SK-N-SH (cell line): ENCODE measurements around the gene STARD7. TPM values are rescaled to one million over a fixed set of nuclear protein-coding genes. Genes with fewer than 3 reads are reported as not detected.

ENCODE experiments used
- CTCF ChIA-PET: fragments of 300-600, 350-600 bp; formaldehyde crosslinking; extraction: SDS; loops from one replicate; lab custom pipeline; 2021; lab: Yijun Ruan, JAX
- POLR2A ChIA-PET: fragments of 350-600 bp; sonication (Branson Sonifier 250); formaldehyde crosslinking; extraction: SDS; loops from one replicate; lab custom pipeline; 2020; ENCODE audit warnings: antibody characterized with exemption, inconsistent platforms; lab: Yijun Ruan, JAX
- DNase-seq: peaks from one replicate; pipeline ENCODE4 v3.0.0; 2012
- H2AFZ ChIP-seq: fragments of 200-600 bp; sonication (generic); 2 replicates; pipeline ENCODE4 v1.8.1; 2016; ENCODE audit warnings: antibody characterized with exemption, mild to moderate bottlenecking, low read depth
- H3F3A ChIP-seq: fragments of 200-600 bp; sonication (generic); replicated peaks from 2 replicates; pipeline ENCODE3; 2016; ENCODE audit warnings: antibody characterized with exemption, mild to moderate bottlenecking; ENCODE audit not compliant: insufficient read depth
- H3K27ac ChIP-seq, 2 experiments: fragments of 200-500 bp in 1 of 2; fragments of 200-600 bp in 1 of 2; sonication (Bioruptor generic) in 1 of 2; sonication (generic), shearing (Covaris generic) in 1 of 2; 2 replicates each; pipeline versions ENCODE4 v1.5.1 to v1.6.1; 2014 to 2016; ENCODE audit warnings: low read depth in 2 of 2, inconsistent platforms in 1 of 2, low read length in 1 of 2, mild to moderate bottlenecking in 1 of 2, mixed read lengths in 1 of 2
- H3K27me3 ChIP-seq: fragments of 200-600 bp; sonication (generic), shearing (Covaris generic); 2 replicates; pipeline ENCODE4 v1.6.1; 2016; ENCODE audit warnings: mixed run types; ENCODE audit not compliant: insufficient read depth
- H3K36me3 ChIP-seq, 2 experiments: fragments of 200-500 bp in 1 of 2; fragments of 200-600 bp in 1 of 2; sonication (Bioruptor generic) in 1 of 2; sonication (generic) in 1 of 2; replicated peaks in 1 of 2; 2 replicates each; pipeline versions ENCODE3 to v1.5.1; 2014 to 2016; ENCODE audit warnings: low read length in 1 of 2, mild to moderate bottlenecking in 1 of 2; ENCODE audit not compliant: insufficient read depth in 2 of 2, control insufficient read depth in 1 of 2
- H3K4me1 ChIP-seq, 2 experiments: fragments of 200-500 bp in 1 of 2; fragments of 200-600 bp in 1 of 2; sonication (Bioruptor generic) in 1 of 2; sonication (generic), shearing (Covaris generic) in 1 of 2; 2 replicates each; pipeline versions ENCODE4 v1.5.1 to v1.6.1; 2014 to 2016; ENCODE audit warnings: low read depth in 1 of 2, low read length in 1 of 2, mixed run types in 1 of 2; ENCODE audit not compliant: insufficient read depth in 2 of 2, control insufficient read depth in 1 of 2
- H3K4me2 ChIP-seq: fragments of 200-600 bp; sonication (generic), shearing (Covaris generic); 2 replicates; pipeline ENCODE4 v1.6.1; 2017; ENCODE audit warnings: mixed run types
- H3K4me3 ChIP-seq, 2 experiments: fragments of 200-500 bp in 1 of 2; fragments of 200-600 bp in 1 of 2; sonication (Bioruptor generic) in 1 of 2; sonication (generic), shearing (Covaris generic) in 1 of 2; 2 replicates each; pipeline versions ENCODE4 v1.5.1 to v1.8.1; 2014 to 2016; ENCODE audit warnings: low read depth in 2 of 2, inconsistent platforms in 1 of 2, low read length in 1 of 2, mild to moderate bottlenecking in 1 of 2, mixed read lengths in 1 of 2, moderate library complexity in 1 of 2
- H3K79me2 ChIP-seq: fragments of 200-600 bp; sonication (generic); 2 replicates; pipeline ENCODE4 v1.8.1; 2017; ENCODE audit warnings: mild to moderate bottlenecking; ENCODE audit not compliant: insufficient read depth
- H3K9ac ChIP-seq: fragments of 200-600 bp; sonication (generic); 2 replicates; pipeline ENCODE4 v1.6.1; 2017; ENCODE audit warnings: mixed run types
- H3K9me2 ChIP-seq: fragments of 200-600 bp; sonication (generic); 2 replicates; pipeline ENCODE4 v1.6.1; 2017; ENCODE audit warnings: mixed run types
- H3K9me3 ChIP-seq: fragments of 200-600 bp; sonication (generic); 2 replicates; pipeline ENCODE4 v1.6.1; 2017; ENCODE audit warnings: mixed run types, mild to moderate bottlenecking, moderate library complexity
- H4K20me1 ChIP-seq: fragments of 200-600 bp; sonication (generic); 2 replicates; pipeline ENCODE4 v1.6.1; 2017; ENCODE audit warnings: mild to moderate bottlenecking, mixed run types; ENCODE audit not compliant: insufficient read depth
- CTCF ChIP-seq: fragments of 200-600 bp; sonication (generic); IDR thresholded peaks from 2 replicates; pipeline ENCODE4 v1.6.1; 2017; ENCODE audit warnings: antibody characterized with exemption, mild to moderate bottlenecking, moderate library complexity
- FOSL2 ChIP-seq: IDR thresholded peaks from 2 replicates; pipeline ENCODE4 v1.4.0; 2012; ENCODE audit warnings: low read depth, mild to moderate bottlenecking, moderate library complexity, borderline replicate concordance
- FOXJ3 ChIP-seq: sonication (generic); formaldehyde crosslinking; IDR thresholded peaks from 2 replicates; pipeline ENCODE4 v1.5.1; 2020; ENCODE audit warnings: mild to moderate bottlenecking, missing genetic modification reagents
- NRF1 ChIP-seq: IDR thresholded peaks from 2 replicates; pipeline ENCODE4 v1.6.1; 2012; ENCODE audit warnings: low read depth, mild to moderate bottlenecking, low read length
- PBX3 ChIP-seq: IDR thresholded peaks from 2 replicates; pipeline ENCODE4; 2012
- SIN3A ChIP-seq: IDR thresholded peaks from 2 replicates; pipeline ENCODE4 v1.6.1; 2012; ENCODE audit warnings: low read depth, mild to moderate bottlenecking, low read length, moderate library complexity, borderline replicate concordance
- ZBTB33 ChIP-seq: IDR thresholded peaks from 2 replicates; pipeline ENCODE4 v1.4.0; 2012; ENCODE audit warnings: low read depth, borderline replicate concordance
- WGBS: methylation state at CpG from one replicate; pipeline ENCODE4 v1.1.6; 2017; ENCODE audit warnings: low lambda C conversion rate; 5-methylcytosine and 5-hydroxymethylcytosine counted together
- polyA plus RNA-seq, 3 experiments: library from polyadenylated mRNA; depleted of rRNA; stranded (reverse); fragments of >200 nt; gene quantifications; 2 replicates each; pipeline ENCODE4 v1.2.3, GENCODE V29; 2012

STARD7 gene
- polyA plus RNA-seq, 1 of the 3 experiments (the other 2 are of a cell fraction): 36.1 TPM

GRCh38 chr2:96191937-96192670 lies 16.5 kb downstream of the STARD7 start:
- no peak for TF ChIP-seq FOSL2
- TF ChIP-seq CTCF: no peak
- TF ChIP-seq NRF1: no peak
- no peak for TF ChIP-seq PBX3
- no peak for TF ChIP-seq FOXJ3 (CRISPR knock-in tag)
- no peak for TF ChIP-seq ZBTB33
- no peak overlapping the region for H3K9ac ChIP-seq
- no peak overlapping the region for H3K4me2 ChIP-seq
- peaks cover 49 to 60% of the 10 kb centered on the region in 2 experiments for H3K36me3 ChIP-seq
- peaks cover 11% of the 10 kb centered on the region for H3F3A ChIP-seq
- WGBS: 97% methylated on average over 11 of the region's 11 CpGs
- ChIA-PET POLR2A (no interaction called here), CTCF (interaction anchor here (0.9 to 1.3 kb wide), 2 partner anchors 18 to 68 kb away, joined by 3 to 6 read pairs; no protein-coding TSS in a partner anchor)
- DNase-seq: no peak
- no peaks in the 10 kb centered on the region for H3K4me1 ChIP-seq
- H3K9me3 ChIP-seq: no peaks in the 10 kb centered on the region
- peaks cover 23% of the 10 kb centered on the region for H4K20me1 ChIP-seq
- H3K9me2 ChIP-seq: no peaks in the 10 kb centered on the region
- H3K27me3 ChIP-seq: no peaks in the 10 kb centered on the region
- H3K79me2 ChIP-seq: peaks cover 44% of the 10 kb centered on the region
- H2AFZ ChIP-seq: no peak overlapping the region
- no peak overlapping the region for H3K4me3 ChIP-seq
- no peak overlapping the region for H3K27ac ChIP-seq

DNA sequence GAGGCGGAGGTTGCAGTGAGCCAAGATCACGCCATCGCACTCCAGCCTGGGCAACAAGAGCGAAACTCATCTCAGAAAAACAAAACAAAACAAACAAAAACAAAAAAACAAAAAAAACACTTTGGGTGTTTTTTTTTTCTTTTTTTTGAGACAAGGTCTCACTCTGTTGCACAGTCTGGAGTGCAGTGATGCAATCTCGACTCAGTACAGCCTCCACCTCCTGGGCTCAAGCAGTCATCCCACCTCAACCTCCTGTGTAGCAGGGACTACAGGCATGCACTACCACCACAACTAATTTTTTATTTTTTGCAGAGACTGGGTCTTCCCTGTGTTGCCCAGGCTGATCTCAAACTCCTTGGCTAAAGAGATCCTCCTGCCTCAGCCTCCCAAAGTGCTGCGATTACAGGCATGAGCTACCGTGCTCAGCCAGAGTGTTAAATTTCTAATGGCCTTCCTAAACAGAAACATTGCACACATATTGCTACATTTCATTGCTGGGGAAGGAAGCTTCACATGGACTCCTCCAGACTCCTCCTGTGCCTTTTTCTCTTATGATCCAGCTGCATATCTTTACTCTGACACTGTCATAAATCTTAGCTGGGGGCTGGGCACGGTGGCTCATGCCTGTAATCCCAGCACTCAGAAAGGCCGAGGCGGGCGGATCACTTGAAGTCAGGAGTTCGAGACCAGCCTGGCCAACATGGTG lies 19.7 kb downstream of the STARD7 start:
- Histone ChIP-seq H3K4me2 (no peak overlapping the region), H3K27ac (no peak overlapping the region), H3K9me2 (no peaks in the 10 kb centered on the region), H3K36me3 (peaks cover 68 to 70% of the 10 kb centered on the region in 2 experiments), H3K27me3 (no peaks in the 10 kb centered on the region), H3K9me3 (no peaks in the 10 kb centered on the region), H3K4me1 (no peaks in the 10 kb centered on the region), H3K4me3 (no peak overlapping the region), H3F3A (peaks cover 10% of the 10 kb centered on the region), H3K9ac (no peak overlapping the region), H2AFZ (no peak overlapping the region), H4K20me1 (peaks cover under 1% of the 10 kb centered on the region; the same call in 1 of the 2 replicates), H3K79me2 (peaks cover 14% of the 10 kb centered on the region; the same call in 1 of the 2 replicates)
- DNase-seq: no peak
- ChIA-PET CTCF (interaction anchor here (3.1 kb wide), 1 partner anchor 15 kb away, joined by 14 read pairs; no protein-coding TSS in a partner anchor), POLR2A (interaction anchor here (0.5 kb wide), 1 partner anchor 451 kb away, joined by 5 read pairs; no protein-coding TSS in a partner anchor)
- TF ChIP-seq SIN3A: no peak
- WGBS: 87% methylated on average over 12 of the region's 12 CpGs
